ENCODE measurements around the gene CYP1B1.

DNA sequence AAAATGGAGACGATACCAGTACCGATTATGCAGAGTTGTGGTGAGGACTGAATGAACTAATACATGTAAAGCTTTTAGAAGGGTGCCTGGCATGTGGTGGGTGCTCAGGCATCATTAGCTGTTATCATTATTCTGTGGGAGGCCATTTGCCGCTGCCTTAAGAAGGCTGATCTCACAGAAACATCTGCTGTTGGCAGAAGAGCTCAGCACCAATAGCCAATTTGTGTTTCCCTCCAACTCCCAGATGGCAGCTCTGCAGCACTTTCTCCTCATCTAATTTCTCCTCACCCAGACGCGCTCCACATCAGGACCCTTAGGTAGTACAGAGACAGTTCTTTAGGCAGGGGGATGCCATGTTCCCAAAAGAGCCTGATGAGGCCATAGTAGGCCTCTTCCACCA lies 15.8 kb upstream of the CYP1B1 start:
- TF ChIP-seq, protein P1, sequence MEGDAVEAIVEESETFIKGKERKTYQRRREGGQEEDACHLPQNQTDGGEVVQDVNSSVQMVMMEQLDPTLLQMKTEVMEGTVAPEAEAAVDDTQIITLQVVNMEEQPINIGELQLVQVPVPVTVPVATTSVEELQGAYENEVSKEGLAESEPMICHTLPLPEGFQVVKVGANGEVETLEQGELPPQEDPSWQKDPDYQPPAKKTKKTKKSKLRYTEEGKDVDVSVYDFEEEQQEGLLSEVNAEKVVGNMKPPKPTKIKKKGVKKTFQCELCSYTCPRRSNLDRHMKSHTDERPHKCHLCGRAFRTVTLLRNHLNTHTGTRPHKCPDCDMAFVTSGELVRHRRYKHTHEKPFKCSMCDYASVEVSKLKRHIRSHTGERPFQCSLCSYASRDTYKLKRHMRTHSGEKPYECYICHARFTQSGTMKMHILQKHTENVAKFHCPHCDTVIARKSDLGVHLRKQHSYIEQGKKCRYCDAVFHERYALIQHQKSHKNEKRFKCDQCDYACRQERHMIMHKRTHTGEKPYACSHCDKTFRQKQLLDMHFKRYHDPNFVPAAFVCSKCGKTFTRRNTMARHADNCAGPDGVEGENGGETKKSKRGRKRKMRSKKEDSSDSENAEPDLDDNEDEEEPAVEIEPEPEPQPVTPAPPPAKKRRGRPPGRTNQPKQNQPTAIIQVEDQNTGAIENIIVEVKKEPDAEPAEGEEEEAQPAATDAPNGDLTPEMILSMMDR (CRISPR knock-in tag; IDR thresholded peaks at IDR 0.05), result no peak
- TF ChIP-seq, protein P2, sequence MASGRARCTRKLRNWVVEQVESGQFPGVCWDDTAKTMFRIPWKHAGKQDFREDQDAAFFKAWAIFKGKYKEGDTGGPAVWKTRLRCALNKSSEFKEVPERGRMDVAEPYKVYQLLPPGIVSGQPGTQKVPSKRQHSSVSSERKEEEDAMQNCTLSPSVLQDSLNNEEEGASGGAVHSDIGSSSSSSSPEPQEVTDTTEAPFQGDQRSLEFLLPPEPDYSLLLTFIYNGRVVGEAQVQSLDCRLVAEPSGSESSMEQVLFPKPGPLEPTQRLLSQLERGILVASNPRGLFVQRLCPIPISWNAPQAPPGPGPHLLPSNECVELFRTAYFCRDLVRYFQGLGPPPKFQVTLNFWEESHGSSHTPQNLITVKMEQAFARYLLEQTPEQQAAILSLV (CRISPR knock-in tag; IDR thresholded peaks at IDR 0.05; ENCODE audit: borderline replicate concordance), result no peak
- TF ChIP-seq ZNF558 (CRISPR knock-in tag; IDR thresholded peaks at IDR 0.05; ENCODE audit: borderline replicate concordance) (no peak), ZNF782 (CRISPR knock-in tag; IDR thresholded peaks at IDR 0.05; ENCODE audit: borderline replicate concordance) (no peak), JUNB (CRISPR knock-in tag; IDR thresholded peaks at IDR 0.05; ENCODE audit: borderline replicate concordance) (no peak), JUND (CRISPR knock-in tag; IDR thresholded peaks at IDR 0.05) (no peak), ZSCAN12 (CRISPR knock-in tag; IDR thresholded peaks at IDR 0.05) (no peak), AGO2 (optimal IDR thresholded peaks at IDR 0.05; ENCODE audit: low read depth, low read length) (no peak), SETDB1 (CRISPR knock-in tag; IDR thresholded peaks at IDR 0.05; ENCODE audit: borderline replicate concordance) (no peak), FOXK2 (IDR thresholded peaks at IDR 0.05) (no peak)
- TF ChIP-seq, protein P3, sequence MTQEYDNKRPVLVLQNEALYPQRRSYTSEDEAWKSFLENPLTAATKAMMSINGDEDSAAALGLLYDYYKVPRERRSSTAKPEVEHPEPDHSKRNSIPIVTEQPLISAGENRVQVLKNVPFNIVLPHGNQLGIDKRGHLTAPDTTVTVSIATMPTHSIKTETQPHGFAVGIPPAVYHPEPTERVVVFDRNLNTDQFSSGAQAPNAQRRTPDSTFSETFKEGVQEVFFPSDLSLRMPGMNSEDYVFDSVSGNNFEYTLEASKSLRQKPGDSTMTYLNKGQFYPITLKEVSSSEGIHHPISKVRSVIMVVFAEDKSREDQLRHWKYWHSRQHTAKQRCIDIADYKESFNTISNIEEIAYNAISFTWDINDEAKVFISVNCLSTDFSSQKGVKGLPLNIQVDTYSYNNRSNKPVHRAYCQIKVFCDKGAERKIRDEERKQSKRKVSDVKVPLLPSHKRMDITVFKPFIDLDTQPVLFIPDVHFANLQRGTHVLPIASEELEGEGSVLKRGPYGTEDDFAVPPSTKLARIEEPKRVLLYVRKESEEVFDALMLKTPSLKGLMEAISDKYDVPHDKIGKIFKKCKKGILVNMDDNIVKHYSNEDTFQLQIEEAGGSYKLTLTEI (CRISPR knock-in tag; conservative IDR thresholded peaks at IDR 0.05), result no peak
- TF ChIP-seq, protein P4, sequence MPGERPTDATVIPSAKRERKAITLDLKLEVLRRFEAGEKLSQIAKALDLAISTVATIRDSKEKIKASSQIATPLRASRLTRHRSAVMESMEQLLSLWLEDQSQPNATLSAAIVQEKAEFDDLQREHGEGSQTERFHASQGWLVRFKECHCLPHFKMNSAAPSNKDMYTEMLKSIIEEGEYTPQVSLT (CRISPR knock-in tag; IDR thresholded peaks at IDR 0.05; ENCODE audit: borderline replicate concordance, low read depth), result no peak
- TF ChIP-seq, protein P5, sequence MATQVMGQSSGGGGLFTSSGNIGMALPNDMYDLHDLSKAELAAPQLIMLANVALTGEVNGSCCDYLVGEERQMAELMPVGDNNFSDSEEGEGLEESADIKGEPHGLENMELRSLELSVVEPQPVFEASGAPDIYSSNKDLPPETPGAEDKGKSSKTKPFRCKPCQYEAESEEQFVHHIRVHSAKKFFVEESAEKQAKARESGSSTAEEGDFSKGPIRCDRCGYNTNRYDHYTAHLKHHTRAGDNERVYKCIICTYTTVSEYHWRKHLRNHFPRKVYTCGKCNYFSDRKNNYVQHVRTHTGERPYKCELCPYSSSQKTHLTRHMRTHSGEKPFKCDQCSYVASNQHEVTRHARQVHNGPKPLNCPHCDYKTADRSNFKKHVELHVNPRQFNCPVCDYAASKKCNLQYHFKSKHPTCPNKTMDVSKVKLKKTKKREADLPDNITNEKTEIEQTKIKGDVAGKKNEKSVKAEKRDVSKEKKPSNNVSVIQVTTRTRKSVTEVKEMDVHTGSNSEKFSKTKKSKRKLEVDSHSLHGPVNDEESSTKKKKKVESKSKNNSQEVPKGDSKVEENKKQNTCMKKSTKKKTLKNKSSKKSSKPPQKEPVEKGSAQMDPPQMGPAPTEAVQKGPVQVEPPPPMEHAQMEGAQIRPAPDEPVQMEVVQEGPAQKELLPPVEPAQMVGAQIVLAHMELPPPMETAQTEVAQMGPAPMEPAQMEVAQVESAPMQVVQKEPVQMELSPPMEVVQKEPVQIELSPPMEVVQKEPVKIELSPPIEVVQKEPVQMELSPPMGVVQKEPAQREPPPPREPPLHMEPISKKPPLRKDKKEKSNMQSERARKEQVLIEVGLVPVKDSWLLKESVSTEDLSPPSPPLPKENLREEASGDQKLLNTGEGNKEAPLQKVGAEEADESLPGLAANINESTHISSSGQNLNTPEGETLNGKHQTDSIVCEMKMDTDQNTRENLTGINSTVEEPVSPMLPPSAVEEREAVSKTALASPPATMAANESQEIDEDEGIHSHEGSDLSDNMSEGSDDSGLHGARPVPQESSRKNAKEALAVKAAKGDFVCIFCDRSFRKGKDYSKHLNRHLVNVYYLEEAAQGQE (IDR thresholded peaks at IDR 0.05; ENCODE audit: borderline replicate concordance in 1 of 2, low read depth in 1 of 2, low read length in 2 of 2), result no peak
- TF ChIP-seq, protein P6, sequence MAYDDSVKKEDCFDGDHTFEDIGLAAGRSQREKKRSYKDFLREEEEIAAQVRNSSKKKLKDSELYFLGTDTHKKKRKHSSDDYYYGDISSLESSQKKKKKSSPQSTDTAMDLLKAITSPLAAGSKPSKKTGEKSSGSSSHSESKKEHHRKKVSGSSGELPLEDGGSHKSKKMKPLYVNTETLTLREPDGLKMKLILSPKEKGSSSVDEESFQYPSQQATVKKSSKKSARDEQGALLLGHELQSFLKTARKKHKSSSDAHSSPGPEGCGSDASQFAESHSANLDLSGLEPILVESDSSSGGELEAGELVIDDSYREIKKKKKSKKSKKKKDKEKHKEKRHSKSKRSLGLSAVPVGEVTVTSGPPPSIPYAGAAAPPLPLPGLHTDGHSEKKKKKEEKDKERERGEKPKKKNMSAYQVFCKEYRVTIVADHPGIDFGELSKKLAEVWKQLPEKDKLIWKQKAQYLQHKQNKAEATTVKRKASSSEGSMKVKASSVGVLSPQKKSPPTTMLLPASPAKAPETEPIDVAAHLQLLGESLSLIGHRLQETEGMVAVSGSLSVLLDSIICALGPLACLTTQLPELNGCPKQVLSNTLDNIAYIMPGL (CRISPR knock-in tag; IDR thresholded peaks at IDR 0.05; ENCODE audit: borderline replicate concordance in 1 of 2, low read depth in 1 of 2), result no peak
